Astrocyte (in vitro differentiated cells and primary cell): ENCODE data around the gene CCDC57.

ENCODE experiments used
- EZH2 ChIP-seq: IDR thresholded peaks from 2 replicates; pipeline ENCODE4 v1.6.1; 2012; ENCODE audit warnings: mild to moderate bottlenecking, low read length, inconsistent platforms; ENCODE audit not compliant: insufficient read depth
- TF ChIP-seq, protein P1 (sequence below): IDR thresholded peaks from 2 replicates; pipeline ENCODE4 v1.5.1; 2011; ENCODE audit warnings: low read depth, mild to moderate bottlenecking, inconsistent platforms, low read length, moderate library complexity; ENCODE audit not compliant: insufficient read depth

DNA sequence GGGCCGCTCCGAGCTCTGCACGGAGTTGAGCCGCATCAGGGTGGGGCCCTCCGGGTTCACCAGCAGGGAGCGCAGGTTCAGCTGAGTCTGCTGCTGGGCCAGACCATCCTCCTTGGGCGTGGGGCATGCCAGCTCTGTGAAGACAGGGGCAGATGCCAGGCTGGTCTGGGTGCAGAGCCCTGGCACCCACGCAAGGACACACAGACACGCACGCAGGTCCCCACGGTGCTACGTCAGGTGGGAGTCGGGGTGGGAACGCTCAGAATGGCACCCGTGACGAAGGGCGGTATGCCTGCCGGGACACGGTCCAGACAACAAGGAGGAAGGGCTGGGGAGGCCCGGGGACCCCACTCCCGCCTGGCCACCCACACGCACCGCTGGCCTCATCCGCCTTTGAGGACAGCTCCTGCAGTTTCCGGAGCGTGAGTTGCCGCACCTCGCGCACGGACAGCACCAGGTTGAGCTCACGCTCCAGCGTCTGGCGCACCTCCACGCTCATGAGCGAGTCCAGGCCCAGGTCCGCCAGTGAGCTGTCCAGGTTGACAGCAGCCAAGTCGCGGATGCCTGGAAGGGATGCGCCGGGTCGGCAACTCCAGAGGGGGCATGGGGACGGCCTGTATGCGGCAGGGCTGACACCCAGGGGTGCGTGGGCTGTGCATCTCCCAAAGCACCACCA lies 131.7 kb downstream of the CCDC57 start:
- TF ChIP-seq, protein P1, sequence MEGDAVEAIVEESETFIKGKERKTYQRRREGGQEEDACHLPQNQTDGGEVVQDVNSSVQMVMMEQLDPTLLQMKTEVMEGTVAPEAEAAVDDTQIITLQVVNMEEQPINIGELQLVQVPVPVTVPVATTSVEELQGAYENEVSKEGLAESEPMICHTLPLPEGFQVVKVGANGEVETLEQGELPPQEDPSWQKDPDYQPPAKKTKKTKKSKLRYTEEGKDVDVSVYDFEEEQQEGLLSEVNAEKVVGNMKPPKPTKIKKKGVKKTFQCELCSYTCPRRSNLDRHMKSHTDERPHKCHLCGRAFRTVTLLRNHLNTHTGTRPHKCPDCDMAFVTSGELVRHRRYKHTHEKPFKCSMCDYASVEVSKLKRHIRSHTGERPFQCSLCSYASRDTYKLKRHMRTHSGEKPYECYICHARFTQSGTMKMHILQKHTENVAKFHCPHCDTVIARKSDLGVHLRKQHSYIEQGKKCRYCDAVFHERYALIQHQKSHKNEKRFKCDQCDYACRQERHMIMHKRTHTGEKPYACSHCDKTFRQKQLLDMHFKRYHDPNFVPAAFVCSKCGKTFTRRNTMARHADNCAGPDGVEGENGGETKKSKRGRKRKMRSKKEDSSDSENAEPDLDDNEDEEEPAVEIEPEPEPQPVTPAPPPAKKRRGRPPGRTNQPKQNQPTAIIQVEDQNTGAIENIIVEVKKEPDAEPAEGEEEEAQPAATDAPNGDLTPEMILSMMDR: no peak
- TF ChIP-seq EZH2: no peak
